ENCODE measurements around the gene CSAG3.
"Not testable (repeated sequence)": the region's sequence is repeated elsewhere in the genome, so short reads cannot be mapped to it uniquely, and the experiment has no call there.

DNA sequence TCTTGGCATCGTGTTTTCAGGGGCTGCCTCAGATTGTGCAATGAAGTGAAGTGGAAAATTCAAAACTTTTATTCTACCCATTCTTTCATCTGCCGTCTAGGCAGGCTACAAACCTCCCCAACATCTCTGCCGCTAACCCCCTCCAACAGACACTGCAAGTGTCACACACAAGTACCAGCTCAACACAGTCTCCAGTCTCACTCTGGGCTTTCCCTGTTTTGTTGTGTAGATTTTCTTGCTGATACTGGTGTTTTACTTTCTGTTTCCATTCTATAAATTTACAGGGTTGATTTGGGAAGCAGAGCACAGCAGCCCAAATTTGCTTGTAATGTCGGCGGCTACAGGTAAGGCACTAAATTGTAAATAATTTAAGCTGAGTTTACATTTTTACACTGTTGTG is 4.1 kb upstream of the CSAG3 start:
- TF ChIP-seq, protein P1, sequence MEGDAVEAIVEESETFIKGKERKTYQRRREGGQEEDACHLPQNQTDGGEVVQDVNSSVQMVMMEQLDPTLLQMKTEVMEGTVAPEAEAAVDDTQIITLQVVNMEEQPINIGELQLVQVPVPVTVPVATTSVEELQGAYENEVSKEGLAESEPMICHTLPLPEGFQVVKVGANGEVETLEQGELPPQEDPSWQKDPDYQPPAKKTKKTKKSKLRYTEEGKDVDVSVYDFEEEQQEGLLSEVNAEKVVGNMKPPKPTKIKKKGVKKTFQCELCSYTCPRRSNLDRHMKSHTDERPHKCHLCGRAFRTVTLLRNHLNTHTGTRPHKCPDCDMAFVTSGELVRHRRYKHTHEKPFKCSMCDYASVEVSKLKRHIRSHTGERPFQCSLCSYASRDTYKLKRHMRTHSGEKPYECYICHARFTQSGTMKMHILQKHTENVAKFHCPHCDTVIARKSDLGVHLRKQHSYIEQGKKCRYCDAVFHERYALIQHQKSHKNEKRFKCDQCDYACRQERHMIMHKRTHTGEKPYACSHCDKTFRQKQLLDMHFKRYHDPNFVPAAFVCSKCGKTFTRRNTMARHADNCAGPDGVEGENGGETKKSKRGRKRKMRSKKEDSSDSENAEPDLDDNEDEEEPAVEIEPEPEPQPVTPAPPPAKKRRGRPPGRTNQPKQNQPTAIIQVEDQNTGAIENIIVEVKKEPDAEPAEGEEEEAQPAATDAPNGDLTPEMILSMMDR (IDR thresholded peaks at IDR 0.05) = not testable (repeated sequence)
- not testable (repeated sequence) for TF ChIP-seq POLR2A, EP300, POLR2AphosphoS5 (IDR thresholded peaks at IDR 0.05)
